ENCODE data around the gene ZNF879. TPM values are rescaled to one million over a fixed set of nuclear protein-coding genes. Genes with fewer than 3 reads are reported as not detected.

The ZNF879 gene
- total RNA-seq, 2 experiments from 2014 or later, result 4.1 to 4.7 TPM

DNA sequence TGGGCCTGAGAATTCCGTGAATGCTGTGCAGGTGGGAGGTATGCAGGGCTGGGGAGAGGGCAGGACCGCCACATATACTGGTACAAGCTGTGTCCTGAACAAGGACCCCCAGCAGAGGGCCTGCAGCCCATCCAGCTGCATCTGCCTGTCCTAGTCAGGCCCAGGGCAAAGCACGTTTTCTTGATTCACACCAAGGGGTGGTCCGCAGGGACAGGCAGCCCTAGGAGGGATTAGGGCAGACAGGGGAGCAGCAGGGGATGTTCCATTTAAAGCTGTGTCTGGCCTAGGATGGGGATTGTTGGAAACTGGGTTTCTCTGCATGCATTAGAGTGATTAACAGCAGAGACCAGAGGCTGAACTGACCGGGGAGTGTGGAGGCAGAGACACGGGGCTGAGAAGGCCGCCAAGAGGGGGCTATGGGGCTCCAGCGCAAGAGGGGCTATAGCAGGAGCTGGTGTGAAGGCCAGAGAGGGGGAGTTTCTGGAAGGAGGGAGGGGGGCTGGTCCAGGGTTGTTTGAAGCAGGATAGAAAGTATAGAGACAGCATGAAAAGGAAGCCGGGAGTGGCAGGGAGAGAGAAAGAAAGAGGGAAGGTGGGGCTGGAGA, 31.2 kb upstream of the ZNF879 start:
- Mint-ChIP-seq H3K9me3 (ENCODE audit: insufficient read depth) (peaks cover 3% of the 10 kb centered on the region), H3K27ac (no peak overlapping the region), H3K27me3 (ENCODE audit: low read depth) (peaks cover 25% of the 10 kb centered on the region), H3K36me3 (ENCODE audit: low read depth) (peaks cover 2% of the 10 kb centered on the region), H3K4me3 (no peak overlapping the region), H3K4me1 (ENCODE audit: low read depth) (no peaks in the 10 kb centered on the region)
- CTCF ChIA-PET, result no interaction called here
- POLR2A ChIA-PET, result no interaction called here
- ATAC-seq, result no peak
- DNase-seq, result no peak

GRCh38 chr5:178993236-178993765, 30.3 kb upstream of the ZNF879 start:
- Mint-ChIP-seq H3K36me3 (ENCODE audit: low read depth) (peaks cover 2% of the 10 kb centered on the region), H3K4me3 (no peak overlapping the region), H3K27me3 (ENCODE audit: low read depth) (peaks cover 25% of the 10 kb centered on the region), H3K9me3 (ENCODE audit: insufficient read depth) (peaks cover 2% of the 10 kb centered on the region), H3K4me1 (ENCODE audit: low read depth) (no peaks in the 10 kb centered on the region), H3K27ac (no peak overlapping the region)
- ATAC-seq, result no peak
- DNase-seq, result no peak
- POLR2A ChIA-PET, result no interaction called here
- CTCF ChIA-PET, result no interaction called here

DNA sequence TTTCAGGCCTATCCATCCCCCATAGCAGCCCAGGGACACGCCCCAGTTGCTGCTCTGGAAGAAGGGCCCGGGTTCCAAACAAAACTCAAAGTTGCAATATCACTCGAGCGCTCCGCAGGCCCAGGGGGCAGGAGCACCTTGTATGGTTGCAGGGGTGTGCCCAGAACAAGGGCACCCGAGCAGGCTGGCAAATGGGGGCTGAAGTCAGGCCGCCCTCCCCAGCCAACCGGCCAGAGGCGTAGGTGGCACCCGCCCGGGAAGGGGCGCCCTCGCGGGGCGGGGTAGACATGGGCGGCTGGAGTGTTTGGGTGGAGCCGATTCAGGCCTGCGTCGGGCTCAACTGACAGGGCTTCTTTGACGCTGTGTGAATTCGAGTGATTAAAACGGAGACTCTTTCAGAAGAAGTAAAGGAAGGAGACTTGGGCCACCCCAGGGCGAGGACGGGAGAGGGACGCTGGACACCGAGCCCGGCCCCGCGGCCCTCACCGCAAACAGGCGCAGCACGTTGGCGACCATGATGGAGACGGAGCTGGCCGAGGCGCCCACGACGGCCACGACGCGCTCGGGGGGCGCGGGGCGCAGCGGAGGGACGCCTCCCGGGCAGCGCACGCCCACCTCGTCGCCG, 29.5 kb upstream of the ZNF879 start:
- CTCF ChIA-PET, result no interaction called here
- peaks cover 25% of the 10 kb centered on the region for H3K27me3 Mint-ChIP-seq (ENCODE audit: low read depth)
- ATAC-seq (no peak), DNase-seq (no peak)
- no peak overlapping the region for H3K27ac Mint-ChIP-seq
- POLR2A ChIA-PET, result no interaction called here
- H3K4me1 Mint-ChIP-seq (ENCODE audit: low read depth), result no peaks in the 10 kb centered on the region
- peaks cover 2% of the 10 kb centered on the region for H3K36me3 Mint-ChIP-seq (ENCODE audit: low read depth)
- H3K9me3 Mint-ChIP-seq (ENCODE audit: insufficient read depth), result peaks cover 2% of the 10 kb centered on the region
- H3K4me3 Mint-ChIP-seq, result no peak overlapping the region

DNA sequence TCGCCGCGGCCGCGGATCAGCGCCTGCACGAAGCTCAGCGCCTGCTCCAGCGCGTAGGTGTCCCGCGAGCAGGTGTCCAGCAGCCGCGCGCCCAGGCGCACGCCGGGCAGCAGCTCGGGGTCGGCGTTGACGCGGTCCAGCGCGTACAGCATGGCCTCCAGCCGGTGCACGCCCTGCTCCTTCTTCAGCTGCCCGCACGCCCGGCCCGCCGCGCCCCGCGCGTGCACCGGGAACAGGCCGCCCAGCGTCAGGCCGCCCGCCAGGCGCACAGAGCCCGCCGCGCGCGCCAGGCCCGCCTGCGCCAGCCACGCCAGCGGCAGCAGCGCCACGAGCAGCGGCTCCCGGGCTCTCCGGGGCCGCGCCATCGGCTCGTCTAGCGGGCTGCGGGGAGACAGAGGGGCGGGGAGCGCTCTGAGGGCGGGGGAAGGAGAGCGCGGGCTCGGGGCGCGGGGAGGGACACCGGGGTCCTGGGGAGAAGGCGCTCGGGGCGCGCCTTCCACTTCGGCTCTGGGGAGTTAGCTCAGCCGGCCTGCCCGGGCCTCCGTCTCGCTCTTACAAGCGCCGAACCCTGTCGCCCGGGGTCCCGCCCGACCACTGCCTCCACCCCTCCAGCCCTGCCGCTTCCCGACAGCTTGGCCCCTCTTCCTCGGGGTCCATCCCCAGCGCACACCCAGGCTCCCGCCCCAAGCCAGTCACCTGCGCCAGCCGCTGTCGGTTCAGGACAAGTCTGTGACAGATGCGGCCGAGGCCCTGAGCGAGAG, 28.8 kb upstream of the ZNF879 start, which contains the start of gene GRM6:
Gene GRM6, minus strand, starts transcription at position 741 of the 761 bp plus-strand sequence. Its CDS starts 376 bp downstream, at position 365.
- ChIA-PET CTCF (no interaction called here), POLR2A (no interaction called here)
- peak within 1 kb of the TSS; percentile 2 for H3K4me3 Mint-ChIP-seq
- H3K27me3 Mint-ChIP-seq (ENCODE audit: low read depth), result peaks cover 25% of the 10 kb centered on the region
- no peak within 1 kb of the TSS for H3K27ac Mint-ChIP-seq
- peaks cover 2% of the 10 kb centered on the region for H3K36me3 Mint-ChIP-seq (ENCODE audit: low read depth)
- peaks cover 2% of the 10 kb centered on the region for H3K9me3 Mint-ChIP-seq (ENCODE audit: insufficient read depth)
- no peaks in the 10 kb centered on the region for H3K4me1 Mint-ChIP-seq (ENCODE audit: low read depth)
- ATAC-seq, result no peak
- no peak for DNase-seq

DNA sequence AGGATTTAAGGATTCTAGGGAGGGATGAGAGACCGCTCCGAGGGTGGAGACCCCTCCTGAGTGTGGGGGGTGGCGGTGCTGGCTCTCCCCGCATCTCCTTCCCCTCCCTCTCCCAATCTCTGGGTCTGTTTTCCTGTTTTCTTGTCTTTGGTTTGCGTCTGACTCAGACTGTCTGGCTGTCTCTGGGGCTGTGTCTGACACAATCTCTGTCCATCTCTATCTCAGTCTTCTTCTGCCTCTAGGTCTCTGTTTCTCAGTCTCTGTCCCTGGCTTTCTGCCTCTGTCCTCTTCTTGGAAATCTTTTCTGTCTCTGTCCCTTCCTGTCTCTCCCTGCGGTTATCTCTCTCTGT, 28.3 kb upstream of the ZNF879 start:
- Mint-ChIP-seq H3K4me1 (ENCODE audit: low read depth) (no peaks in the 10 kb centered on the region), H3K27ac (no peak overlapping the region), H3K9me3 (ENCODE audit: insufficient read depth) (peaks cover 2% of the 10 kb centered on the region), H3K4me3 (peak overlapping the region; percentile 2), H3K36me3 (ENCODE audit: low read depth) (peaks cover 2% of the 10 kb centered on the region), H3K27me3 (ENCODE audit: low read depth) (peaks cover 25% of the 10 kb centered on the region)
- DNase-seq (no peak), ATAC-seq (no peak)
- ChIA-PET POLR2A (no interaction called here), CTCF (no interaction called here)

GRCh38 chr5:178996156-178996555, 27.4 kb upstream of the ZNF879 start:
- Mint-ChIP-seq H3K4me1 (ENCODE audit: low read depth) (no peaks in the 10 kb centered on the region), H3K4me3 (no peak overlapping the region), H3K27me3 (ENCODE audit: low read depth) (peaks cover 25% of the 10 kb centered on the region), H3K9me3 (ENCODE audit: insufficient read depth) (peaks cover 6% of the 10 kb centered on the region), H3K27ac (no peak overlapping the region), H3K36me3 (ENCODE audit: low read depth) (peaks cover 2% of the 10 kb centered on the region)
- ChIA-PET POLR2A (no interaction called here), CTCF (no interaction called here)
- no peak for DNase-seq
- no peak for ATAC-seq

GRCh38 chr5:178997191-178997590, 26.4 kb upstream of the ZNF879 start:
- CTCF ChIA-PET, result no interaction called here
- Mint-ChIP-seq H3K27ac (no peak overlapping the region), H3K27me3 (ENCODE audit: low read depth) (peaks cover 25% of the 10 kb centered on the region), H3K4me3 (no peak overlapping the region), H3K36me3 (ENCODE audit: low read depth) (peaks cover 2% of the 10 kb centered on the region), H3K4me1 (ENCODE audit: low read depth) (no peaks in the 10 kb centered on the region), H3K9me3 (ENCODE audit: insufficient read depth) (peaks cover 8% of the 10 kb centered on the region)
- DNase-seq (no peak), ATAC-seq (no peak)
- POLR2A ChIA-PET, result no interaction called here

DNA sequence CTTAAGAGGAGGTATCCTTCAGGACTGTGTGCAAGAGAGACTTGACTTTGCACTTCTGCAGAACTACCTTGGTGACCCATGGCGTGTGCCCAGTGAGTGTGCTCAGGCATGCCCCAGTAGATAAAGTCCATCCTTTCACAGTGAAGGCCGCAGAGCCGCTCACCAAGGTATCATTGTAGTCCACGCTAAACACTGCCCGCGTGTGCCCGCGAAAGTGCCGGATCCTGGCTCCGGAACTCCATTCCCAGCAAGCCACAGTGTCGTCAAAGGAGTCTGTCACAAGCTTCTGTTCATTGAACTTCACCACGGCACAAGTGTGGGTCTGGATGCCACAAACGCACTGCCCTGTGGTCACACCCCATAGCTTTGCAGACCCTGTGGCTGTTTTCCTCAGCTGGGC, 25.2 kb upstream of the ZNF879 start:
- ATAC-seq, result no peak
- peaks cover 8% of the 10 kb centered on the region for H3K9me3 Mint-ChIP-seq (ENCODE audit: insufficient read depth)
- no peak overlapping the region for H3K4me3 Mint-ChIP-seq
- POLR2A ChIA-PET, result no interaction called here
- CTCF ChIA-PET, result no interaction called here
- H3K36me3 Mint-ChIP-seq (ENCODE audit: low read depth), result peaks cover 2% of the 10 kb centered on the region
- H3K4me1 Mint-ChIP-seq (ENCODE audit: low read depth), result no peaks in the 10 kb centered on the region
- no peak for DNase-seq
- H3K27me3 Mint-ChIP-seq (ENCODE audit: low read depth), result peaks cover 14% of the 10 kb centered on the region
- H3K27ac Mint-ChIP-seq, result no peak overlapping the region

DNA sequence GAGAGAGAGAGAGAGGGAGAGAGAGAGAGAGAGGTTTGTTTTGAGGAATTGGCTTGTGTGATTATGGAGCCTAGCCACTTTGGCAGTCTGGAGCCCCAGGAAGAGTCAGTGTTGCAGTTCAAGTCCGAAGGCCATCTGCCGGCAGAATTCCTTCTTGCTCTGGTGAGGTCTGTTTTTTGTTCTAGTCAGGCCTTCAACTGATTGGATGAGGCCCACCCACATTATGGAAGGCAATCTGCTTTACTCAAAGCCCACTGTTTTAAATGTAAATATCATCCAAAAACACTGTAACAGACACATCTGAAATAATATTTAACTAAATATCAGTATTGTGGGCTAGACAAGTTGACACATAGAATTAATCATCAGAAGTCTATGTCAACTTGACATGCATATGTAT, 17.0 kb upstream of the ZNF879 start:
- Mint-ChIP-seq H3K9me3 (ENCODE audit: insufficient read depth) (peaks cover 16% of the 10 kb centered on the region), H3K36me3 (ENCODE audit: low read depth) (no peaks in the 10 kb centered on the region), H3K27ac (no peak overlapping the region), H3K27me3 (ENCODE audit: low read depth) (no peaks in the 10 kb centered on the region), H3K4me3 (no peak overlapping the region), H3K4me1 (ENCODE audit: low read depth) (no peaks in the 10 kb centered on the region)
- no peak for DNase-seq
- CTCF ChIA-PET, result no interaction called here
- no peak for ATAC-seq
- POLR2A ChIA-PET, result no interaction called here

GRCh38 chr5:179008667-179009066, 14.9 kb upstream of the ZNF879 start:
- Mint-ChIP-seq H3K4me3 (no peak overlapping the region), H3K9me3 (ENCODE audit: insufficient read depth) (peaks cover 32% of the 10 kb centered on the region), H3K27me3 (ENCODE audit: low read depth) (no peaks in the 10 kb centered on the region), H3K27ac (no peak overlapping the region), H3K4me1 (ENCODE audit: low read depth) (no peaks in the 10 kb centered on the region), H3K36me3 (ENCODE audit: low read depth) (no peaks in the 10 kb centered on the region)
- DNase-seq (no peak), ATAC-seq (no peak)
- CTCF ChIA-PET, result no interaction called here
- POLR2A ChIA-PET, result no interaction called here

DNA sequence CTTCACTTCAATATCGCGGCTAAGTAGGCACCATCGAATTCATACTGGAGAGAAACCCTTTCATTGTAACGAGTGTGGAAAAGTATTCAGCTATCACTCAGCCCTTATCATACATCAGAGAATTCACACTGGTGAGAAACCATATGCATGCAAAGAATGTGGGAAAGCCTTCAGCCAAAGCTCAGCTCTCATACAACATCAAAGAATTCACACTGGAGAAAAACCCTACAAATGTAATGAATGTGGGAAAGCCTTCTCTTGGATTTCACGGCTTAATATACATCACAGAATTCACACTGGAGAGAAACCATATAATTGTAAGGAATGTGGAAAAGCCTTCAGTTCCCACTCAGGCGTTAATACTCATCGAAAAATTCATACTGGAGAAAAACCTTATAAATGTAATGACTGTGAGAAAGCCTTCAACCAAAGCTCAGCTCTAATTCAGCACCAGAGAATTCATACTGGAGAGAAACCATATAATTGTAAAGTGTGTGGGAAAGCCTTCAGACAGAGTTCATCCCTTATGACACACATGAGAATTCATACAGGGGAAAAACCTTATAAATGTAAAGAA, 9.5 kb downstream of the ZNF879 start:
- ChIA-PET CTCF (no interaction called here), POLR2A (no interaction called here)
- Mint-ChIP-seq H3K36me3 (ENCODE audit: low read depth) (peaks cover 67% of the 10 kb centered on the region), H3K4me3 (no peak overlapping the region), H3K27me3 (ENCODE audit: low read depth) (no peaks in the 10 kb centered on the region), H3K9me3 (ENCODE audit: insufficient read depth) (peaks cover 80% of the 10 kb centered on the region), H3K4me1 (ENCODE audit: low read depth) (no peaks in the 10 kb centered on the region), H3K27ac (no peak overlapping the region)
- DNase-seq, result no peak
- ATAC-seq, result no peak

GRCh38 chr5:179044765-179045164, 21.2 kb downstream of the ZNF879 start:
- ChIA-PET CTCF (no interaction called here), POLR2A (no interaction called here)
- Mint-ChIP-seq H3K27ac (no peak overlapping the region), H3K4me3 (no peak overlapping the region), H3K27me3 (ENCODE audit: low read depth) (no peaks in the 10 kb centered on the region), H3K36me3 (ENCODE audit: low read depth) (no peaks in the 10 kb centered on the region), H3K9me3 (ENCODE audit: insufficient read depth) (peaks cover 39% of the 10 kb centered on the region), H3K4me1 (ENCODE audit: low read depth) (no peaks in the 10 kb centered on the region)
- ATAC-seq (no peak), DNase-seq (no peak)
